ENCODE measurements around the gene TTLL5. TPM values are rescaled to one million over a fixed set of nuclear protein-coding genes. Genes with fewer than 3 reads are reported as not detected.

Gene TTLL5
- total and polyA plus RNA-seq, 2 donors (not counting 1 experiment from before 2014, with no cell fraction given): 16.1 to 23.8 TPM

- Histone ChIP-seq H3K9ac (ENCODE audit: insufficient read depth, low read length) (no peak overlapping the region), H3K27me3 (ENCODE audit: control insufficient read depth, insufficient read depth, low read length) (no peaks in the 10 kb centered on the region), H3K4me1 (ENCODE audit: control insufficient read depth, extremely low read depth, insufficient read depth, low read length) (peaks cover 7% of the 10 kb centered on the region), H3K79me2 (ENCODE audit: control insufficient read depth, insufficient read depth, low read length) (no peaks in the 10 kb centered on the region), H2AFZ (ENCODE audit: low read length) (no peak overlapping the region), H4K20me1 (ENCODE audit: control insufficient read depth, extremely low read depth, insufficient read depth, low read length) (no peaks in the 10 kb centered on the region), H3K36me3 (ENCODE audit: control insufficient read depth, insufficient read depth, low read length) (peaks cover 2% of the 10 kb centered on the region), H3K9me3 (ENCODE audit: control insufficient read depth, insufficient read depth, low read depth, low read length) (no peaks in the 10 kb centered on the region), H3K4me3 (replicated peaks in 1 of 4; ENCODE audit: control extremely low read depth in 1 of 4, insufficient read depth in 1 of 4, low read depth in 3 of 4, low read length in 4 of 4) (no peak overlapping the region), H3K4me2 (ENCODE audit: extremely low read depth, insufficient read depth, low read length) (no peak overlapping the region), H3K27ac (ENCODE audit: insufficient read depth, low read length) (no peak overlapping the region)
- no peak for DNase-seq (ENCODE audit: low read depth in 2 of 2)
- TF ChIP-seq, protein P1, sequence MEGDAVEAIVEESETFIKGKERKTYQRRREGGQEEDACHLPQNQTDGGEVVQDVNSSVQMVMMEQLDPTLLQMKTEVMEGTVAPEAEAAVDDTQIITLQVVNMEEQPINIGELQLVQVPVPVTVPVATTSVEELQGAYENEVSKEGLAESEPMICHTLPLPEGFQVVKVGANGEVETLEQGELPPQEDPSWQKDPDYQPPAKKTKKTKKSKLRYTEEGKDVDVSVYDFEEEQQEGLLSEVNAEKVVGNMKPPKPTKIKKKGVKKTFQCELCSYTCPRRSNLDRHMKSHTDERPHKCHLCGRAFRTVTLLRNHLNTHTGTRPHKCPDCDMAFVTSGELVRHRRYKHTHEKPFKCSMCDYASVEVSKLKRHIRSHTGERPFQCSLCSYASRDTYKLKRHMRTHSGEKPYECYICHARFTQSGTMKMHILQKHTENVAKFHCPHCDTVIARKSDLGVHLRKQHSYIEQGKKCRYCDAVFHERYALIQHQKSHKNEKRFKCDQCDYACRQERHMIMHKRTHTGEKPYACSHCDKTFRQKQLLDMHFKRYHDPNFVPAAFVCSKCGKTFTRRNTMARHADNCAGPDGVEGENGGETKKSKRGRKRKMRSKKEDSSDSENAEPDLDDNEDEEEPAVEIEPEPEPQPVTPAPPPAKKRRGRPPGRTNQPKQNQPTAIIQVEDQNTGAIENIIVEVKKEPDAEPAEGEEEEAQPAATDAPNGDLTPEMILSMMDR (conservative IDR thresholded peaks at IDR 0.05 in 1 of 2, IDR thresholded peaks at IDR 0.05 in 1 of 2; ENCODE audit: low read depth in 1 of 2, low read length in 2 of 2): no peak
- TF ChIP-seq EZH2 (IDR thresholded peaks at IDR 0.05; ENCODE audit: low read length, missing control alignments): no peak
Measured at GRCh38 chr14:75720116-75720515, 59.1 kb downstream of the TTLL5 start.

DNA sequence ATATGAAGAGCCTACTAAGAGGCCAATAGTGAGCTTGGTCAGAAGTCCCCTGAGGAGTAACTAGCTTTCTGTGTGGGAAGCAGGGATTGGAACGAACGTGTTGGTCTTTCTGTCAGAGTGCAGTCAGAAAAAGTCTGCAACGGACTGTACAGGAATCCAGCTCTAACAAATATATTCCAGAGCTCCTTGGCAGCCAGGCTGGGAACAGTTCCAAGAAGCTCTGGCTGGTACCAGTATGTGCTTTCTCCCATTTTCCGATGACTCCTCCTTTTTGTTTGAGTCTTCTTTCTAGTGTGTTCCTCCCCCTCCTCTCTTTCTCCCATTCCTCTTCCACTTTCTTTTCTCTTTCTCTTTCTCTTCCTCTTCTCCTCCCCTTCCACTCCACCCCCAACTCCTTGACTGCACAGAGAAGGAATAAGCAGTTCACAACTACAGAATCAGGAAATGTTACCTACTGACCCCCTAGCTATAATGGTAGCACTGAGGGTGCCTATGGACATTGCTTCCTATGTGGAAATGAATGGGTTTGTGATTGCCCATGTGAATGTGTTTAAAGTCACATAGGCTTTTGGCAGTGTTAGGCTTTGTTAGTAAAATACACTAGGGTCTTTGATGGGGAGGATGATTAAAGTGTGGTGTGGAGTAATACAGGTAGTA is 59.9 kb downstream of the TTLL5 start:
- Histone ChIP-seq H3K27me3 (ENCODE audit: control insufficient read depth, insufficient read depth, low read length) (no peaks in the 10 kb centered on the region), H3K36me3 (ENCODE audit: control insufficient read depth, insufficient read depth, low read length) (peaks cover 2% of the 10 kb centered on the region), H2AFZ (ENCODE audit: low read length) (no peak overlapping the region), H3K79me2 (ENCODE audit: control insufficient read depth, insufficient read depth, low read length) (no peaks in the 10 kb centered on the region), H3K4me1 (ENCODE audit: control insufficient read depth, extremely low read depth, insufficient read depth, low read length) (peaks cover 4% of the 10 kb centered on the region), H3K27ac (ENCODE audit: insufficient read depth, low read length) (no peak overlapping the region), H3K4me3 (replicated peaks in 1 of 4; ENCODE audit: control extremely low read depth in 1 of 4, insufficient read depth in 1 of 4, low read depth in 3 of 4, low read length in 4 of 4) (no peak overlapping the region), H3K4me2 (ENCODE audit: extremely low read depth, insufficient read depth, low read length) (no peak overlapping the region), H3K9ac (ENCODE audit: insufficient read depth, low read length) (no peak overlapping the region), H3K9me3 (ENCODE audit: control insufficient read depth, insufficient read depth, low read depth, low read length) (no peaks in the 10 kb centered on the region), H4K20me1 (ENCODE audit: control insufficient read depth, extremely low read depth, insufficient read depth, low read length) (no peaks in the 10 kb centered on the region)
- peak; percentile 62 to 75 for DNase-seq (ENCODE audit: low read depth in 2 of 2)
- TF ChIP-seq EZH2 (IDR thresholded peaks at IDR 0.05; ENCODE audit: low read length, missing control alignments): no peak
- TF ChIP-seq, protein P1 (conservative IDR thresholded peaks at IDR 0.05 in 1 of 2, IDR thresholded peaks at IDR 0.05 in 1 of 2; ENCODE audit: low read depth in 1 of 2, low read length in 2 of 2): no peak

- H2AFZ ChIP-seq (ENCODE audit: low read length): no peak overlapping the region
- H3K79me2 ChIP-seq (ENCODE audit: control insufficient read depth, insufficient read depth, low read length): no peaks in the 10 kb centered on the region
- H3K27ac ChIP-seq (ENCODE audit: insufficient read depth, low read length): no peak overlapping the region
- no peaks in the 10 kb centered on the region for H3K4me1 ChIP-seq (ENCODE audit: control insufficient read depth, extremely low read depth, insufficient read depth, low read length)
- no peaks in the 10 kb centered on the region for H3K27me3 ChIP-seq (ENCODE audit: control insufficient read depth, insufficient read depth, low read length)
- no peak overlapping the region for H3K9ac ChIP-seq (ENCODE audit: insufficient read depth, low read length)
- DNase-seq (ENCODE audit: low read depth in 2 of 2): peak in 1 of 2 donors; percentile 25
- no peak overlapping the region for H3K4me3 ChIP-seq (replicated peaks in 1 of 4; ENCODE audit: control extremely low read depth in 1 of 4, insufficient read depth in 1 of 4, low read depth in 3 of 4, low read length in 4 of 4)
- peaks cover 2% of the 10 kb centered on the region for H3K36me3 ChIP-seq (ENCODE audit: control insufficient read depth, insufficient read depth, low read length)
- no peaks in the 10 kb centered on the region for H4K20me1 ChIP-seq (ENCODE audit: control insufficient read depth, extremely low read depth, insufficient read depth, low read length)
- H3K4me2 ChIP-seq (ENCODE audit: extremely low read depth, insufficient read depth, low read length): no peak overlapping the region
- TF ChIP-seq, protein P1 (conservative IDR thresholded peaks at IDR 0.05 in 1 of 2, IDR thresholded peaks at IDR 0.05 in 1 of 2; ENCODE audit: low read depth in 1 of 2, low read length in 2 of 2): no peak
- no peak for TF ChIP-seq EZH2 (IDR thresholded peaks at IDR 0.05; ENCODE audit: low read length, missing control alignments)
- H3K9me3 ChIP-seq (ENCODE audit: control insufficient read depth, insufficient read depth, low read depth, low read length): no peaks in the 10 kb centered on the region
Measured at GRCh38 chr14:75723716-75724115, 62.7 kb downstream of the TTLL5 start.
